Glutamatergic neuron (in vitro differentiated cells): ENCODE data around the gene RFFL. TPM values are rescaled to one million over a fixed set of nuclear protein-coding genes. Genes with fewer than 3 reads are reported as not detected.
"Not testable (repeated sequence)": the region's sequence is repeated elsewhere in the genome, so short reads cannot be mapped to it uniquely, and the experiment has no call there.

ENCODE experiments used
- DNase-seq: peaks from one replicate; pipeline ENCODE4 v3.0.0; 2022
- H3K27ac Mint-ChIP-seq: one replicate; pipeline ENCODE4 v1.8.0; 2020; ENCODE audit warnings: mild to moderate bottlenecking, mixed read lengths, inconsistent platforms; ENCODE audit not compliant: unreplicated experiment
- H3K27me3 Mint-ChIP-seq: one replicate; pipeline ENCODE4 v1.8.0; 2020; ENCODE audit warnings: mild to moderate bottlenecking, moderate library complexity, mixed read lengths, inconsistent platforms; ENCODE audit not compliant: unreplicated experiment
- H3K36me3 Mint-ChIP-seq: one replicate; pipeline ENCODE4 v1.8.0; 2020; ENCODE audit warnings: mild to moderate bottlenecking, mixed read lengths, inconsistent platforms; ENCODE audit not compliant: unreplicated experiment
- H3K4me1 Mint-ChIP-seq: one replicate; pipeline ENCODE4 v1.8.0; 2020; ENCODE audit warnings: mild to moderate bottlenecking, low read depth, mixed read lengths, inconsistent platforms; ENCODE audit not compliant: unreplicated experiment
- H3K4me3 Mint-ChIP-seq: one replicate; pipeline ENCODE4 v1.8.0; 2020; ENCODE audit warnings: mild to moderate bottlenecking, mixed read lengths, inconsistent platforms; ENCODE audit not compliant: unreplicated experiment
- H3K9me3 Mint-ChIP-seq: one replicate; pipeline ENCODE4 v1.8.0; 2020; ENCODE audit warnings: mild to moderate bottlenecking, moderate library complexity, mixed read lengths, inconsistent platforms; ENCODE audit not compliant: unreplicated experiment
- CTCF ChIP-seq: fragments of 200-600 bp; sonication (generic); IDR thresholded peaks from one replicate; pipeline ENCODE4 v1.5.0; 2021; ENCODE audit not compliant: partially characterized antibody, unreplicated experiment
- total RNA-seq: library from RNA; stranded (reverse); fragmentation: NEBNext Ultra II Directional; extraction: Animal tissue kit (Norgen Biotek cat#: 25700); gene quantifications from one replicate; pipeline ENCODE4 v1.2.1, GENCODE V29; 2021; ENCODE audit not compliant: unreplicated experiment

The RFFL gene
- total RNA-seq, 1 donor from 2014 or later = 16.5 TPM

DNA sequence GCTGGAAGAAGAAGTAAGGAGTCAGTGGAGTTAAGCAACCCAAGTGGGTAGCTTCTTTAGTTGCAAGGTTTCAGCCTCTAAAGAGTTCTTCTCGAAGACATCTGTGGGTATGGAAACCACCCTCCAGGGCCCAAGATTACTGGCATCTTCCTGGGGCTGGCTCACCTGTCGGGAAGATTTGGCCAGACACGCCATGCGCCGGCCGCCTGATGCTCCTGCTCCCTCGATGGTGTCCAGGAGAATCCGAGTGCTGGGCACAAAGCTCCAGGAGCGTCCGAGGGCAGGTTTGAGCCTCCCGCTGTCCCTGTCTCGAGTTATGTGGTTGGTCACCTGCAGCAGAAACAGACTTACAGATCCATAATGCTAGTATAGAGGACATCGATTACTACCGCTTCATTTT, 37.5 kb upstream of the RFFL start:
- H3K27ac Mint-ChIP-seq = no peak overlapping the region
- H3K27me3 Mint-ChIP-seq = peaks cover 3% of the 10 kb centered on the region
- peaks cover 5% of the 10 kb centered on the region for H3K36me3 Mint-ChIP-seq
- H3K9me3 Mint-ChIP-seq = peaks cover 2% of the 10 kb centered on the region
- H3K4me3 Mint-ChIP-seq = no peak overlapping the region
- no peak for TF ChIP-seq CTCF
- no peak for DNase-seq
- H3K4me1 Mint-ChIP-seq = no peaks in the 10 kb centered on the region

DNA sequence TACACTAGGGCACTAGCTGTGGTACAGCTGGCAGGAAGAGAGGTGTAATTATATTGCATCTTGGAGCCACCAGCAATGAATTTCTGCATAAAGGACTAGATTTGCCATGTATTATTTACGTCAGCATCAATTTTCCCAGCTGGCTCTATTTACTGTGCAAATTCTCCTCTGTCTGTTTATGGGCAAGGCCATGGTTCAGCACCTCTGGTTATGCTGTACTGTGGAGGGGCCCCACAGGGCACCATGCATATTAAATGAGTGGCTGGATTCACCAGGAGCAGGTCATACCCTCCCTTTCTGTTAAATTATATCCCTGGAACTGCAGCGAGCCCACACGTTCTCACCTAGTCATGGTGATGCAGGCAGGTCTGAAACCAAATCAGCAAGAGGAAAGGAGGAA, 36.4 kb upstream of the RFFL start:
- H3K27me3 Mint-ChIP-seq = peaks cover 3% of the 10 kb centered on the region
- no peak overlapping the region for H3K4me3 Mint-ChIP-seq
- no peaks in the 10 kb centered on the region for H3K36me3 Mint-ChIP-seq
- no peak for DNase-seq
- H3K9me3 Mint-ChIP-seq = no peaks in the 10 kb centered on the region
- TF ChIP-seq CTCF = no peak
- H3K27ac Mint-ChIP-seq = no peak overlapping the region
- H3K4me1 Mint-ChIP-seq = no peaks in the 10 kb centered on the region

DNA sequence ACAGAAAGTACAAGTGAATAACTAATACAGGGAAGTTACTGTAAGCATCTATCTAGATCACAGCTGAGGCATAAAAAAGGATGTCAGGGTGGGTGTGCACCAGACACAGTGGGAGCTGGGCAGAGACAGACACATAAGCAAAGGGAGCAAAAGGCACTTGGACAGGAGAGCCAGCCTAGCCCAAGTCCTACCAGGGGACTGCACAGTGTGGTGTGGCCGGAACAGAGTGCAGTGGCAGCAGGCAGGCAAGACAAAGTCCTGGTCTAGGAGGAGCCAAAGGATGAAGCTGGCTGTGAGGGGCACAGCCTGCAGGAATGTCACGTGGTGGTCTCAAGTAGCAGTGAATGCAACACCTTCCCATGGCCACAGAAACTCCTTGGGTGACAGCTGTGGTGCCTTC, 34.3 kb upstream of the RFFL start:
- no peak overlapping the region for H3K27ac Mint-ChIP-seq
- H3K4me3 Mint-ChIP-seq = no peak overlapping the region
- H3K9me3 Mint-ChIP-seq = no peaks in the 10 kb centered on the region
- no peak for TF ChIP-seq CTCF
- H3K4me1 Mint-ChIP-seq = no peaks in the 10 kb centered on the region
- no peak for DNase-seq
- peaks cover 6% of the 10 kb centered on the region for H3K36me3 Mint-ChIP-seq
- H3K27me3 Mint-ChIP-seq = peaks cover 2% of the 10 kb centered on the region

DNA sequence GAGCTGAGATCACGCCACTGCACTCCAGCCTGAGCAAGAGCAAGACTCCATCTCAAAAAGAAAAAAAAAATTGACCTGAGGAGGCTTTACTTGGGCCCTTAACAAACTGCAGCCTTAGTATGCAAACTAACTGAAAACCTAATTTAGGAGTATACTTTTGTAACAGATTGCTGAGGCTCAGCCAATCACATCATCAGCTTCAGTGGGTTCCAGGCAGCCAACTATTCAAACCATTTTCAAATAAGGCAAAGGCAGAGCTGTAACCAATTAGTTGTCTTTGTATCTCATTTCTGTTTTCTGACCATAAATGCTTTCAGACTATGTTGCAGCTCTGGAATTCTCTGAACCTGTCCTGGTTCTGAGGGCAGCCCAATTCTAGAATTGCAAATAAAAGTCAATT, 32.2 kb upstream of the RFFL start:
- no peak for TF ChIP-seq CTCF
- Mint-ChIP-seq H3K9me3 (no peaks in the 10 kb centered on the region), H3K4me1 (no peaks in the 10 kb centered on the region), H3K27ac (no peak overlapping the region), H3K27me3 (peaks cover 2% of the 10 kb centered on the region), H3K4me3 (no peak overlapping the region), H3K36me3 (peaks cover 6% of the 10 kb centered on the region)
- DNase-seq = no peak

GRCh38 chr17:35094902-35095301, 31.4 kb upstream of the RFFL start:
- no peak for DNase-seq
- TF ChIP-seq CTCF = no peak
- Mint-ChIP-seq H3K4me1 (no peaks in the 10 kb centered on the region), H3K9me3 (no peaks in the 10 kb centered on the region), H3K36me3 (peaks cover 6% of the 10 kb centered on the region), H3K27ac (no peak overlapping the region), H3K4me3 (no peak overlapping the region), H3K27me3 (peaks cover 2% of the 10 kb centered on the region)

- not testable (repeated sequence) for DNase-seq, H3K4me3 Mint-ChIP-seq, H3K36me3 Mint-ChIP-seq, H3K9me3 Mint-ChIP-seq, H3K4me1 Mint-ChIP-seq, H3K27ac Mint-ChIP-seq, H3K27me3 Mint-ChIP-seq
Observed at GRCh38 chr17:35090707-35091106, 27.2 kb upstream of the RFFL start.
